SK-N-MC (cell line): ENCODE measurements around the gene NUBP2.

Source experiments
- DNase-seq: peaks from one replicate; pipeline ENCODE4 v3.0.0-alpha.2; 2011; ENCODE audit warnings: low read depth, low spot score
- H3K27ac ChIP-seq: fragments of 200-600 bp; sonication (generic); 2 replicates; pipeline ENCODE4 v1.5.1; 2016; ENCODE audit warnings: mixed run types
- H3K36me3 ChIP-seq: fragments of 200-600 bp; sonication (generic); 2 replicates; pipeline ENCODE4 v1.6.1; 2017; ENCODE audit warnings: antibody characterized with exemption, low read length, mixed read lengths; ENCODE audit not compliant: insufficient read depth
- H3K4me3 ChIP-seq: fragments of 200-600 bp; sonication (generic); 2 replicates; pipeline ENCODE4 v1.5.1; 2016
- H3K9ac ChIP-seq: fragments of 200-600 bp; sonication (generic); 2 replicates; pipeline ENCODE4 v1.8.0; 2017; ENCODE audit warnings: mixed run types, mixed read lengths; ENCODE audit not compliant: insufficient read length
- H3K9me3 ChIP-seq: fragments of 200-600 bp; sonication (generic); 2 replicates; pipeline ENCODE4 v1.6.1; 2017; ENCODE audit warnings: low read depth, mild to moderate bottlenecking, antibody characterized with exemption, low read length, moderate library complexity, mixed read lengths
- EZH2 ChIP-seq: fragments of 200-600 bp; sonication (generic); IDR thresholded peaks from one replicate; pipeline ENCODE4 v1.6.1; 2017; ENCODE audit warnings: antibody characterized with exemption
- FOXP2 ChIP-seq: optimal IDR thresholded peaks from 2 replicates; pipeline ENCODE3; 2011; ENCODE audit warnings: mild to moderate bottlenecking, moderate library complexity; ENCODE audit not compliant: insufficient read depth; ENCODE audit errors: extremely low read length, control extremely low read depth
- POLR2AphosphoS5 ChIP-seq: IDR thresholded peaks from 2 replicates; pipeline ENCODE4 v1.6.1; 2012; ENCODE audit warnings: mild to moderate bottlenecking, low read depth, low read length, borderline replicate concordance

The NUBP2 gene

GRCh38 chr16:1768061-1768766 is 14.5 kb upstream of the NUBP2 start:
- H3K27ac ChIP-seq: no peak overlapping the region
- H3K4me3 ChIP-seq: no peak overlapping the region
- no peak for DNase-seq
- no peaks in the 10 kb centered on the region for H3K9me3 ChIP-seq
- TF ChIP-seq FOXP2 (no peak), EZH2 (no peak), POLR2AphosphoS5 (no peak)
- H3K36me3 ChIP-seq: peaks cover 3% of the 10 kb centered on the region
- no peak overlapping the region for H3K9ac ChIP-seq

GRCh38 chr16:1768767-1769401 is 13.9 kb upstream of the NUBP2 start:
- TF ChIP-seq FOXP2: no peak
- DNase-seq: no peak
- Histone ChIP-seq H3K4me3 (no peak overlapping the region), H3K27ac (no peak overlapping the region), H3K9me3 (no peaks in the 10 kb centered on the region), H3K36me3 (peaks cover 3% of the 10 kb centered on the region), H3K9ac (no peak overlapping the region)

- H3K36me3 ChIP-seq: peaks cover 3% of the 10 kb centered on the region
These were observed 13.1 kb upstream of the NUBP2 start for GRCh38 chr16:1769402-1770300.

GRCh38 chr16:1770328-1771187 is 12.2 kb upstream of the NUBP2 start:
- H3K4me3 ChIP-seq: peak overlapping the region; percentile 96
- peaks cover 3% of the 10 kb centered on the region for H3K36me3 ChIP-seq
- H3K9ac ChIP-seq: peak overlapping the region; percentile 97
- no peak for DNase-seq
- TF ChIP-seq FOXP2: no peak
- TF ChIP-seq POLR2AphosphoS5: 0 out of 2 replicates have a peak, but pooled peaks have one; percentile 6
- no peak overlapping the region for H3K27ac ChIP-seq
- H3K9me3 ChIP-seq: no peaks in the 10 kb centered on the region

More at GRCh38 chr16:1769402-1770300, 13.1 kb upstream of the NUBP2 start:
- Histone ChIP-seq H3K9me3 (no peaks in the 10 kb centered on the region), H3K4me3 (no peak overlapping the region; the same call in 1 of the 2 replicates), H3K9ac (no peak overlapping the region), H3K27ac (0 out of 2 replicates have a peak overlapping the region, but pooled peaks have one; percentile 13)
- TF ChIP-seq EZH2: no peak
- peak; percentile 13; the same call in 1 of the 2 replicates for TF ChIP-seq POLR2AphosphoS5
- no peak for TF ChIP-seq FOXP2
- DNase-seq: no peak

- DNase-seq: no peak
- Histone ChIP-seq H3K9me3 (no peaks in the 10 kb centered on the region), H3K36me3 (peaks cover 3% of the 10 kb centered on the region), H3K27ac (peak within 1 kb of the TSS; percentile 18; the same call in 1 of the 2 replicates), H3K9ac (peak within 1 kb of the TSS; percentile 97), H3K4me3 (peak within 1 kb of the TSS; percentile 96)
- no peak for TF ChIP-seq EZH2
- TF ChIP-seq POLR2AphosphoS5: peak; percentile 26; the same call in 1 of the 2 replicates
These were observed 11.4 kb upstream of the NUBP2 start, which contains the start of gene NME3 for GRCh38 chr16:1771188-1771863. Gene NME3, minus strand, starts transcription at chr16:1771543. Its CDS starts 9 bp downstream, at chr16:1771534.

- TF ChIP-seq POLR2AphosphoS5 (no peak; the same call in 1 of the 2 replicates), EZH2 (no peak), FOXP2 (no peak)
- peak overlapping the region; percentile 18; the same call in 1 of the 2 replicates for H3K27ac ChIP-seq
- H3K36me3 ChIP-seq: peaks cover 3% of the 10 kb centered on the region
- DNase-seq: no peak
- H3K4me3 ChIP-seq: peak overlapping the region; percentile 96
- H3K9ac ChIP-seq: peak overlapping the region; percentile 97
- H3K9me3 ChIP-seq: no peaks in the 10 kb centered on the region
These were observed 10.8 kb upstream of the NUBP2 start for GRCh38 chr16:1771864-1772361.

- H3K9ac ChIP-seq: peak within 1 kb of the TSS; percentile 97
- no peaks in the 10 kb centered on the region for H3K9me3 ChIP-seq
- peak within 1 kb of the TSS; percentile 86 for H3K27ac ChIP-seq
- DNase-seq: no peak
- peaks cover 3% of the 10 kb centered on the region for H3K36me3 ChIP-seq
- H3K4me3 ChIP-seq: peak within 1 kb of the TSS; percentile 96
- TF ChIP-seq FOXP2 (no peak), EZH2 (no peak), POLR2AphosphoS5 (no peak)
These were observed 10.3 kb upstream of the NUBP2 start, which contains the start of gene EME2 for GRCh38 chr16:1772362-1772907. Gene EME2, plus strand, starts transcription at chr16:1772810. Its CDS starts 418 bp downstream, at chr16:1773228.
